ENCODE data around the gene FUCA2. TPM values are rescaled to one million over a fixed set of nuclear protein-coding genes. Genes with fewer than 3 reads are reported as not detected.
"Not testable (repeated sequence)": the region's sequence is repeated elsewhere in the genome, so short reads cannot be mapped to it uniquely, and the experiment has no call there.

The FUCA2 gene
- total RNA-seq, 1 donor from 2014 or later, result 58.7 TPM

- Mint-ChIP-seq H3K4me3 (ENCODE audit: unreplicated experiment) (peak overlapping the region; percentile 93), H3K4me1 (ENCODE audit: unreplicated experiment) (peaks cover 18% of the 10 kb centered on the region), H3K9me3 (ENCODE audit: unreplicated experiment) (no peaks in the 10 kb centered on the region), H3K27ac (ENCODE audit: unreplicated experiment) (no peak overlapping the region), H3K36me3 (ENCODE audit: unreplicated experiment) (peaks cover under 1% of the 10 kb centered on the region), H3K27me3 (ENCODE audit: unreplicated experiment) (no peaks in the 10 kb centered on the region)
- no peak for TF ChIP-seq CTCF (IDR thresholded peaks at IDR 0.05)
- DNase-seq (ENCODE audit: extremely low spot score, unreplicated experiment), result no peak
Observed at GRCh38 chr6:143449082-143449713, 62.3 kb downstream of the FUCA2 start.

GRCh38 chr6:143447865-143448264, 63.7 kb downstream of the FUCA2 start:
- not testable (repeated sequence) for H3K27ac Mint-ChIP-seq (ENCODE audit: unreplicated experiment); H3K27me3 Mint-ChIP-seq (ENCODE audit: unreplicated experiment); H3K4me3 Mint-ChIP-seq (ENCODE audit: unreplicated experiment)

More at GRCh38 chr6:143447865-143448264, 63.7 kb downstream of the FUCA2 start:
- DNase-seq (ENCODE audit: extremely low spot score, unreplicated experiment); H3K9me3 Mint-ChIP-seq (ENCODE audit: unreplicated experiment); H3K36me3 Mint-ChIP-seq (ENCODE audit: unreplicated experiment): not testable (repeated sequence)
- H3K4me1 Mint-ChIP-seq (ENCODE audit: unreplicated experiment), result peaks cover 18% of the 10 kb centered on the region

Other genes with a start within 250 kb of the FUCA2 start
- 4.3 and 4.5 TPM in 2 replicates for gene ADAT2, start 61.0 kb downstream of the FUCA2 start, total RNA-seq
- gene PEX3, start 60.9 kb downstream of the FUCA2 start, total RNA-seq, result 14.7 and 17.9 TPM in 2 replicates
- gene PHACTR2, start 166.2 kb upstream of the FUCA2 start, total RNA-seq, result 295 and 312 TPM in 2 replicates